ENCODE results near the gene NR5A1.

DNA sequence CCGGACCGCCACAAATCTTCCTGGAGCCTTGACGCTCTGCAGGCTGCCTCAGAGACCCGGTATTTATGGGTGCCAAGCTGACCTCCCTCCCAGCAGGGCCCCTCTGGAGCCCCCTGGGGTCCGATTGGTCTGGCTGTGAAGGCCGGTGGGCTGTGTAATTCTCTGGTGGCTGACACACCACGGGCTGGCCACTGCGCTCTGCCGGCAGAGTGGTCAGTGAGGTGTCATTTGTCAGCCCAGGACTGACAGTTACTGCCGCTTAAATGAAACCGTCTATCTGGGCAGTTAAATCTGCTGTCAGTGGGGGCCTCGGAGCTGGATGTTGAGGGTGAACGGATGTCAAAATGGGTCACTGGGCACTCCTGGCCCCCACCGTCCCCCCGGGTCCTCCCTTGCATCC, 10.7 kb downstream of the NR5A1 start:
- no peak for TF ChIP-seq GATA2 (IDR thresholded peaks at IDR 0.05; ENCODE audit: low read depth, low read length)
- no peak for TF ChIP-seq GATA3 (IDR thresholded peaks at IDR 0.05; ENCODE audit: low read depth, low read length)

Data from SH-SY5Y (cell line).